Mesenchymal stem cell (in vitro differentiated cells and primary cell): ENCODE measurements around the gene DYNC1H1.

Experiments
- DNase-seq: peaks from one replicate; pipeline ENCODE4 v3.0.0-alpha.2; 2013
- H2AFZ ChIP-seq: one replicate; pipeline ENCODE4 v1.6.1; 2013; ENCODE audit warnings: low read depth, mild to moderate bottlenecking, control low read depth, inconsistent platforms, low read length, moderate library complexity
- H2AK5ac ChIP-seq: 2 replicates; pipeline ENCODE4 v1.6.1; 2013; ENCODE audit warnings: low read length, moderate library complexity, mild to moderate bottlenecking, inconsistent platforms; ENCODE audit not compliant: severe bottlenecking
- H2BK120ac ChIP-seq: one replicate; pipeline ENCODE4 v1.6.1; 2013; ENCODE audit warnings: low read depth, mild to moderate bottlenecking, inconsistent platforms, low read length, moderate library complexity
- H2BK12ac ChIP-seq, 2 experiments: one replicate each; pipeline ENCODE4 v1.6.1; 2013; ENCODE audit warnings: inconsistent platforms in 2 of 2, low read length in 2 of 2, mild to moderate bottlenecking in 2 of 2, moderate library complexity in 2 of 2, control low read depth in 1 of 2
- H2BK15ac ChIP-seq: one replicate; pipeline ENCODE4 v1.6.1; 2013; ENCODE audit warnings: mild to moderate bottlenecking, low read depth, inconsistent platforms; ENCODE audit not compliant: poor library complexity, severe bottlenecking
- H2BK5ac ChIP-seq: 2 replicates; pipeline ENCODE4 v1.6.1; 2013; ENCODE audit warnings: low read depth, mild to moderate bottlenecking, low read length, control low read depth, inconsistent platforms; ENCODE audit not compliant: poor library complexity, severe bottlenecking
- H3K14ac ChIP-seq, 2 experiments: one replicate each; pipeline ENCODE4 v1.6.1; 2013; ENCODE audit warnings: inconsistent platforms in 2 of 2, low read length in 2 of 2, control low read depth in 1 of 2, mild to moderate bottlenecking in 1 of 2, moderate library complexity in 1 of 2
- H3K18ac ChIP-seq, 2 experiments: one replicate each; pipeline ENCODE4 v1.6.1; 2013; ENCODE audit warnings: inconsistent platforms in 2 of 2, low read length in 2 of 2, control low read depth in 1 of 2, low read depth in 1 of 2, mild to moderate bottlenecking in 1 of 2
- H3K23ac ChIP-seq, 2 experiments: one replicate each; pipeline ENCODE4 v1.6.1; 2013; ENCODE audit warnings: inconsistent platforms in 2 of 2, low read length in 2 of 2, mild to moderate bottlenecking in 2 of 2, moderate library complexity in 2 of 2, control low read depth in 1 of 2
- H3K27ac ChIP-seq: 2 replicates; pipeline ENCODE4 v1.5.1; 2013; ENCODE audit warnings: mild to moderate bottlenecking, moderate library complexity, low read length, control low read depth, inconsistent platforms; ENCODE audit not compliant: poor library complexity, severe bottlenecking
- H3K27me3 ChIP-seq, 2 experiments: 2 replicates each; pipeline versions ENCODE4 v1.6.1 to v1.7.0; 2013; ENCODE audit warnings: low read length in 2 of 2, mild to moderate bottlenecking in 2 of 2, moderate library complexity in 2 of 2, control low read depth in 1 of 2, inconsistent platforms in 1 of 2; ENCODE audit not compliant: control insufficient read depth in 1 of 2, insufficient read depth in 1 of 2
- H3K36me3 ChIP-seq, 2 experiments: 2 replicates each; pipeline versions ENCODE4 v1.6.1 to v1.7.0; 2013; ENCODE audit warnings: low read length in 2 of 2, control low read depth in 1 of 2, inconsistent platforms in 1 of 2, low read depth in 1 of 2, mild to moderate bottlenecking in 1 of 2; ENCODE audit not compliant: insufficient read depth in 2 of 2, control insufficient read depth in 1 of 2
- H3K4ac ChIP-seq, 2 experiments: one replicate each; pipeline ENCODE4 v1.6.1; 2013; ENCODE audit warnings: inconsistent platforms in 2 of 2, low read length in 2 of 2, mild to moderate bottlenecking in 2 of 2, moderate library complexity in 2 of 2, control low read depth in 1 of 2, low read depth in 1 of 2
- H3K4me1 ChIP-seq: 2 replicates; pipeline ENCODE4 v1.6.1; 2013; ENCODE audit warnings: low read depth, low read length, control low read depth; ENCODE audit not compliant: control insufficient read depth, insufficient read depth
- H3K4me2 ChIP-seq: 2 replicates; pipeline ENCODE4 v1.6.1; 2013; ENCODE audit warnings: low read length, mild to moderate bottlenecking, inconsistent platforms; ENCODE audit not compliant: poor library complexity, severe bottlenecking
- H3K4me3 ChIP-seq, 2 experiments: 2 replicates each; pipeline versions ENCODE4 v1.5.1 to v1.7.0; 2013; ENCODE audit warnings: low read length in 2 of 2, mild to moderate bottlenecking in 2 of 2, control low read depth in 1 of 2, low read depth in 1 of 2; ENCODE audit not compliant: insufficient read depth in 1 of 2
- H3K79me1 ChIP-seq: replicated peaks from 2 replicates; pipeline ENCODE4 v1.6.1; 2013; ENCODE audit warnings: mild to moderate bottlenecking, control low read depth, low read length, inconsistent platforms; ENCODE audit not compliant: poor library complexity, severe bottlenecking
- H3K9ac ChIP-seq: 2 replicates; pipeline ENCODE4 v1.7.0; 2013; ENCODE audit warnings: mild to moderate bottlenecking, low read length, moderate library complexity
- H3K9me3 ChIP-seq: 2 replicates; pipeline ENCODE4 v1.7.0; 2013; ENCODE audit warnings: mild to moderate bottlenecking, low read length; ENCODE audit not compliant: control insufficient read depth
- H4K8ac ChIP-seq: one replicate; pipeline ENCODE4 v1.6.1; 2013; ENCODE audit warnings: inconsistent platforms, mild to moderate bottlenecking, low read length, moderate library complexity
- H4K91ac ChIP-seq: one replicate; pipeline ENCODE4 v1.6.1; 2013; ENCODE audit warnings: mild to moderate bottlenecking, low read length, inconsistent platforms
- WGBS: methylation state at CpG from one replicate; pipeline ENCODE4 v1.1.7; 2013; ENCODE audit warnings: mixed read lengths; 5-methylcytosine and 5-hydroxymethylcytosine counted together

DYNC1H1 gene

DNA sequence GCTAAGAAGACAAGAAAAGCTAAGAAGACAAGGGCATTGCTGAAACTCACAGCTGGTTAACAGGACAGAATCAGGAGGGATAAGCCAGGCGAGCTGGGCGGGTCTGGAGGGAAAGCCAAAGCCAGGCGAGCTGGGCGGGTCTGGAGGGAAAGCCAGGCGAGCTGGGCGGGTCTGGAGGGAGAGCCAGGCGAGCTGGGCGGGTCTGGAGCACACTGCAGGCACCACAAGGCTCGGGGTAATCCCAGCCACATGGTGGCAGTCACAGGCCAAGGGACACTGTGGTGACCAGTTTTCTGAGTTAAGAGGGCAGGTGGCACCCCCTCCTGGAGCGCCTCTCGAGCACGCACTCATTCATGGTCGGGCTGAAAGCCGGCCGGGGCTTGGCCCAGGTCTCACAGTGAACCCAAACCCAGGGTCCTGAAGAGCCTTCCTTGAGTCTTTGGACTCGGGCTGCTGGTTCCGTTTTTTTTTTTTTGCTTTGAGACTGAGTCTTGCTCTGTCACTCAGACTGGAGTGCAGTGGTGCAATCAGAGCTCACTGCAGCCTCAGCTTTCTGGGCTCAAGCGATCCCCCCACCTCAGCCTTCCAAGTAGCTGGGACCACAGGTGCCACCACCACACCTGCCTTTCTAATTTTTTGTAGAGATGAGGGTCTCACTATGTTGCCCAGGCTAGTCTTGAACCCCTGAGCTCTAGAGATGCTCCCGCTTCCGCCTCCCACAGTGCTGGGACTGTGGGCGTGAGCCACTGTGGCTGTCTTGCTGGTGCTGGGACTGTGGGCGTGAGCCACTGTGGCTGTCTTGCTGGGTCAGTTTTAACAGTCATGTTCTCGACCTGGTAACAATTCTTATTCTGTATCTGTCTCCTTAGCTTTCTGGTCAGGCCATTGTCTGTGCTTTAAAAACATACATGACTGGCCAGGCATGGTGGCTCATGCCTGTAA is 82.2 kb downstream of the DYNC1H1 start:
- Histone ChIP-seq H3K4me1 (no peaks in the 10 kb centered on the region), H3K9me3 (no peaks in the 10 kb centered on the region), H3K79me1 (peaks cover 23% of the 10 kb centered on the region), H3K27ac (no peak overlapping the region), H2AK5ac (no peak overlapping the region), H3K18ac (no peak overlapping the region), H3K4ac (no peak overlapping the region), H2BK15ac (no peak overlapping the region), H2AFZ (no peak overlapping the region), H3K36me3 (peaks cover 91 to 92% of the 10 kb centered on the region in 2 experiments), H2BK120ac (no peak overlapping the region), H3K23ac (no peak overlapping the region), H2BK12ac (no peak overlapping the region), H4K8ac (no peak overlapping the region), H3K14ac (no peak overlapping the region), H2BK5ac (no peak overlapping the region), H3K9ac (no peak overlapping the region), H3K4me2 (no peak overlapping the region), H3K4me3 (no peak overlapping the region), H3K27me3 (no peaks in the 10 kb centered on the region), H4K91ac (no peak overlapping the region)
- 77% methylated on average over 22 of the region's 23 CpGs for WGBS
- peak; percentile 28 for DNase-seq

DNA sequence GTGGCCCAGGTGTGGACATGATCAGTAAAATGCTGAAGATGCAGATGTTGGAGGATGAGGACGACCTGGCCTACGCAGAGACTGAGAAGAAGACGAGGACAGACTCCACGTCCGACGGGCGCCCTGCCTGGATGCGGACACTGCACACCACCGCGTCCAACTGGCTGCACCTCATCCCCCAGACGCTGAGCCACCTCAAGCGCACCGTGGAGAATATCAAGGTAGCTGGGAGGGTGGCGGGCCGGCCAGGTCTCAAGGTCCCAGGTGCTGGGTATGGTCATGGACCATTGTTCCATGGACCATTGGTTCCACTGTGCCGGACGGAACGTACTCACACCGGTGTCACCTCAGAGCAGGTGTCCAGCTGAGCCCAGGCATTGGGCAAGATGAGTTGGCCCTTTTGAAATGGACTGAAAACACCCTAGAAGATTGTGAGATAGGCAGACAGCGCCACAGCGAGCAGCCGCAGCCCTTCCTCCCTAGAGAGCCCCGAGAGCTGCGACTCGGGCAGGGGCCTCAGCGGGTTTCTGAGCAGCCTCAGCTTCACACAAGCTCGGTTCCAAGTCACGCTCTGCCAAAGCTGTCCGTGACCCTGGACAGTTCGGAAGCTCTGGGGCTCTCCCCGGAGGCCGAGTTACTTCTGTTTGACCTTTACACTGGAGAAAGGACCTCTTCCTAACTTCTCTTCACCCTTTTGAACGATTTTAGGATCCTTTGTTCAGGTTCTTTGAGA is 83.6 kb downstream of the DYNC1H1 start:
- Histone ChIP-seq H2BK5ac (no peak overlapping the region), H3K4me1 (no peaks in the 10 kb centered on the region), H4K91ac (no peak overlapping the region), H2AK5ac (no peak overlapping the region), H3K4me2 (no peak overlapping the region), H2BK12ac (peak overlapping the region in 1 of 2 experiments; percentile 4), H2BK15ac (no peak overlapping the region), H3K27ac (no peak overlapping the region), H3K27me3 (no peaks in the 10 kb centered on the region), H3K9me3 (no peaks in the 10 kb centered on the region), H3K36me3 (peaks cover 91 to 92% of the 10 kb centered on the region in 2 experiments), H3K23ac (no peak overlapping the region), H3K4ac (no peak overlapping the region), H3K18ac (no peak overlapping the region), H2AFZ (no peak overlapping the region), H3K9ac (no peak overlapping the region), H3K4me3 (no peak overlapping the region), H3K79me1 (peaks cover 17% of the 10 kb centered on the region), H4K8ac (no peak overlapping the region), H3K14ac (no peak overlapping the region), H2BK120ac (no peak overlapping the region)
- 96% methylated on average over 32 of the region's 33 CpGs for WGBS
- no peak for DNase-seq

DNA sequence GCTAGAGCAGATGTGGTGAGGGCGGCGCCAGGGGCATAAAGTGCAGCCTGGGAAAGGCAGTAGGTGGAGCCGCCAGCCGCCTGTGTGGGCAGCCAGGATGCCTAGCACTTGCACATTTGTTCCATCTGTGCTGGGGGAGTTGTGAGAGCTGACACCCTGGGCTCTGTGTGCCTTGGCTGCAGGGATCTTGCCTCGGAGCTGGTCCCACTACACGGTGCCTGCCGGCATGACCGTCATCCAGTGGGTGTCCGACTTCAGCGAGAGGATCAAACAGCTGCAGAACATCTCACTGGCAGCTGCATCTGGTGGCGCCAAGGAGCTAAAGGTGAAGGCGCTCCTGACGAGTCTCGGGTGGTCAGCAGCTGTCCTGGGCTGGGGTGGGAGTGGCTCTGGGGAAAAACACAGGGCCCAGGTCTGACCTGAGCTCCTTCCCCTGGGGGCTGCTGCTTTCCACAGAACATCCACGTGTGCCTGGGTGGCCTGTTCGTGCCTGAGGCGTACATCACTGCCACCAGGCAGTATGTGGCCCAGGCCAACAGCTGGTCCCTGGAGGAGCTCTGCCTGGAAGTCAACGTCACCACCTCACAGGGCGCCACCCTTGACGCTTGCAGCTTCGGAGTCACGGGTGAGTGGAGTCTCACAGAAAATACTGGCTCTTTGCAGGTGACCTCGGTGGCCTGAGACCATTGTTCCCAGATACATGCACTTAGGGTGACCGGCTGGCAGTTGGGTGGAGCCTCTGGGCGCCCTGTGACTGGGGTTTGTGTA is 85.1 kb downstream of the DYNC1H1 start:
- H3K9me3 ChIP-seq = no peaks in the 10 kb centered on the region
- H3K27me3 ChIP-seq = no peaks in the 10 kb centered on the region

More for the DNA sequence above, 85.1 kb downstream of the DYNC1H1 start:
- Histone ChIP-seq H2BK5ac (no peak overlapping the region), H4K91ac (no peak overlapping the region), H2AFZ (no peak overlapping the region), H3K14ac (no peak overlapping the region), H3K23ac (no peak overlapping the region), H4K8ac (no peak overlapping the region), H3K4me3 (no peak overlapping the region), H2BK15ac (no peak overlapping the region), H3K79me1 (peaks cover 12% of the 10 kb centered on the region), H3K18ac (no peak overlapping the region), H2BK12ac (no peak overlapping the region), H2AK5ac (no peak overlapping the region), H3K4me1 (no peaks in the 10 kb centered on the region), H3K36me3 (peaks cover 85 to 90% of the 10 kb centered on the region in 2 experiments), H3K4me2 (no peak overlapping the region), H3K9ac (no peak overlapping the region), H2BK120ac (no peak overlapping the region), H3K4ac (no peak overlapping the region), H3K27ac (no peak overlapping the region)
- 96% methylated on average over 25 of the region's 25 CpGs for WGBS
- no peak for DNase-seq
